HepG2 (cell line): ENCODE data around the gene C1QTNF12. TPM values are rescaled to one million over a fixed set of nuclear protein-coding genes. Genes with fewer than 3 reads are reported as not detected.

ENCODE experiments used
- ATAC-seq: fragments of 200-7000 bp; cut with Tn5 transposase; 3 replicates; pipeline ENCODE4 v1.9.1; 2020; ENCODE audit warnings: mild to moderate bottlenecking, moderate library complexity
- BruUV-seq: library from RNA; stranded (reverse); fragments of 400-500 nt; replicated peaks from 2 replicates; lab custom pipeline; 2021; lab: Mats Ljungman, UMichigan
- CTCF ChIA-PET: fragments of 300-600 bp; formaldehyde crosslinking; extraction: SDS; loops from one replicate; lab custom pipeline; 2021; ENCODE audit warnings: low total read pairs, inconsistent platforms, low intra/inter-chr PET ratio; lab: Yijun Ruan, JAX
- POLR2A ChIA-PET: fragments of 350-600 bp; sonication (Branson Sonifier 250); formaldehyde crosslinking; loops from one replicate; lab custom pipeline; 2020; ENCODE audit warnings: antibody characterized with exemption, inconsistent platforms; lab: Yijun Ruan, JAX
- DNase-seq: peaks from one replicate; pipeline ENCODE4 v3.0.0-alpha.2; 2015; ENCODE audit warnings: low spot score
- FAIRE-seq: peaks from 3 replicates; lab custom pipeline; 2011; peaks lifted over from hg19 to GRCh38; lab: Jason Lieb, UNC
- H2AFZ ChIP-seq: one replicate; pipeline ENCODE4 v1.6.1; 2011; ENCODE audit warnings: low read length, inconsistent platforms
- H3K27ac ChIP-seq: fragments of 300-600 bp; 3 replicates; pipeline ENCODE4 v1.8.0; 2011; ENCODE audit warnings: mixed run types, mild to moderate bottlenecking, mixed read lengths, low read length, inconsistent platforms; ENCODE audit not compliant: insufficient read depth; ENCODE audit errors: extremely low read length
- H3K27me3 ChIP-seq, 2 experiments: fragments of 200-600 bp in 1 of 2; 2 replicates in 1 of 2; 3 replicates in 1 of 2; pipeline versions ENCODE4 v1.6.0 to v1.8.0; 2011; ENCODE audit warnings: low read length in 2 of 2, mild to moderate bottlenecking in 2 of 2, moderate library complexity in 2 of 2, inconsistent platforms in 1 of 2; ENCODE audit not compliant: insufficient read depth in 2 of 2, control insufficient read depth in 1 of 2
- H3K36me3 ChIP-seq, 2 experiments: fragments of 200-600 bp in 1 of 2; replicated peaks in 1 of 2; 2 replicates in 1 of 2; 3 replicates in 1 of 2; pipeline versions ENCODE4 v1.5.1 to v1.8.0; 2011; ENCODE audit warnings: low read length in 2 of 2, inconsistent platforms in 1 of 2; ENCODE audit not compliant: insufficient read depth in 2 of 2, control insufficient read depth in 1 of 2
- H3K4me1 ChIP-seq: 2 replicates; pipeline ENCODE4 v1.5.1; 2012; ENCODE audit warnings: low read length, inconsistent platforms; ENCODE audit not compliant: insufficient read depth
- H3K4me2 ChIP-seq: 2 replicates; pipeline ENCODE4 v1.6.0; 2011; ENCODE audit warnings: low read depth, low read length, inconsistent platforms
- H3K4me3 ChIP-seq, 3 experiments: fragments of 200-600 bp in 1 of 3; sonication (generic), shearing (Covaris generic) in 1 of 3; replicated peaks in 1 of 3; 2 replicates each; pipeline ENCODE4 v1.5.1; 2011 to 2016; ENCODE audit warnings: low read length in 3 of 3, inconsistent platforms in 2 of 3, low read depth in 2 of 3, mild to moderate bottlenecking in 2 of 3, control low read depth in 1 of 3, mixed read lengths in 1 of 3; ENCODE audit not compliant: insufficient read depth in 1 of 3
- H3K79me2 ChIP-seq: one replicate; pipeline ENCODE4 v1.6.1; 2011; ENCODE audit warnings: low read length, inconsistent platforms; ENCODE audit not compliant: insufficient read depth
- H3K9ac ChIP-seq: 2 replicates; pipeline ENCODE4 v1.6.0; 2011; ENCODE audit warnings: mild to moderate bottlenecking, low read depth, low read length, inconsistent platforms; ENCODE audit not compliant: insufficient read depth
- H3K9me3 ChIP-seq: 2 replicates; pipeline ENCODE4 v1.5.1; 2012; ENCODE audit warnings: mild to moderate bottlenecking, low read length
- H4K20me1 ChIP-seq: 2 replicates; pipeline ENCODE4 v1.6.0; 2011; ENCODE audit warnings: inconsistent platforms, mild to moderate bottlenecking, low read length, moderate library complexity; ENCODE audit not compliant: insufficient read depth
- IKZF1 ChIP-seq: fragments of 450-650 bp; IDR thresholded peaks from 2 replicates; pipeline ENCODE4 v1.7.1; 2016
- MAFF ChIP-seq: IDR thresholded peaks from 2 replicates; pipeline ENCODE4 v1.6.1; 2011; ENCODE audit warnings: low read depth, low read length, improper control_type of control experiment
- RARA ChIP-seq: IDR thresholded peaks from 2 replicates; pipeline ENCODE4 v1.6.1; 2016; ENCODE audit warnings: missing genetic modification reagents, missing compliant biosample characterization
- SMYD3 ChIP-seq: sonication (generic); formaldehyde crosslinking; IDR thresholded peaks from 2 replicates; pipeline ENCODE4 v1.8.1; 2023; ENCODE audit warnings: mild to moderate bottlenecking, missing genetic modification reagents
- TAF1 ChIP-seq: sonication (generic); formaldehyde crosslinking; IDR thresholded peaks from 2 replicates; pipeline ENCODE4 v1.4.0; 2020; ENCODE audit warnings: missing genetic modification reagents
- TARDBP ChIP-seq: sonication (generic); formaldehyde crosslinking; IDR thresholded peaks from 2 replicates; pipeline ENCODE4 v1.8.0; 2022; ENCODE audit warnings: mild to moderate bottlenecking, missing genetic modification reagents
- THRA ChIP-seq: sonication (generic); formaldehyde crosslinking; IDR thresholded peaks from 2 replicates; pipeline ENCODE4 v1.4.0; 2020; ENCODE audit warnings: missing genetic modification reagents, borderline replicate concordance
- ZBTB38 ChIP-seq: sonication (generic); formaldehyde crosslinking; IDR thresholded peaks from 2 replicates; pipeline ENCODE4 v1.5.1; 2020; ENCODE audit warnings: mild to moderate bottlenecking, missing genetic modification reagents
- ZNF251 ChIP-seq: sonication (generic); formaldehyde crosslinking; IDR thresholded peaks from 2 replicates; pipeline ENCODE4 v1.9.0; 2021; ENCODE audit warnings: mild to moderate bottlenecking, missing genetic modification reagents
- ZNF331 ChIP-seq: sonication (generic); formaldehyde crosslinking; IDR thresholded peaks from 2 replicates; pipeline ENCODE4 v1.4.0; 2020; ENCODE audit warnings: missing genetic modification reagents
- ZNF350 ChIP-seq: sonication (generic); formaldehyde crosslinking; IDR thresholded peaks from 2 replicates; pipeline ENCODE4 v1.4.0; 2020; ENCODE audit warnings: mild to moderate bottlenecking, low read depth, missing genetic modification reagents, borderline replicate concordance
- WGBS: methylation state at CpG from one replicate; pipeline ENCODE4 v1.1.6; 2017; ENCODE audit warnings: low lambda C conversion rate; 5-methylcytosine and 5-hydroxymethylcytosine counted together
- in situ Hi-C: cut with HindIII; loops from 2 replicates; pipeline ENCODE4 v1.10.0; 2017; ENCODE audit warnings: low pct_unique_long_range_greater_than_20kb; ENCODE audit not compliant: extremely low pct_ligation_motif_present
- intact Hi-C: fragments of 100-400 bp; cut with micrococcal nuclease; formaldehyde crosslinking; loops from one replicate; pipeline ENCODE4 v1.10.0; 2022; ENCODE audit not compliant: unreplicated experiment
- polyA plus RNA-seq, 8 experiments: library from polyadenylated mRNA; depleted of rRNA in 3 of 8; stranded (reverse) in 7 of 8; unstranded in 1 of 8; fragments of >200 nt; fragmentation: Illumina TruSeq in 4 of 8; extraction: Trizol in 4 of 8; gene quantifications; 2 replicates each; pipeline versions ENCODE4 v1.2.1 to v1.2.3, GENCODE V29; 2011 to 2016; ENCODE audit warnings: low read depth in 4 of 8, missing spikeins in 1 of 8, mixed read lengths in 1 of 8; ENCODE audit not compliant: insufficient read depth in 1 of 8
- total RNA-seq, 5 experiments: library from RNA; depleted of rRNA; stranded (reverse); fragments of >200 nt; fragmentation: Illumina TruSeq; extraction: Trizol; gene quantifications; 2 replicates each; pipeline ENCODE4 v1.2.3, GENCODE V29; 2016; ENCODE audit warnings: low read depth in 1 of 5
- TF ChIP-seq, protein P1 (sequence below): sonication (generic); formaldehyde crosslinking; IDR thresholded peaks from 2 replicates; pipeline ENCODE4 v1.9.0; 2021; ENCODE audit warnings: missing genetic modification reagents, borderline replicate concordance
- TF ChIP-seq, protein P2 (sequence below): sonication (generic); formaldehyde crosslinking; IDR thresholded peaks from 2 replicates; pipeline ENCODE4 v1.5.0; 2020; ENCODE audit warnings: missing genetic modification reagents
- TF ChIP-seq, protein P3 (sequence below): sonication (generic); formaldehyde crosslinking; conservative IDR thresholded peaks from 2 replicates; pipeline ENCODE4 v1.4.0; 2020; ENCODE audit warnings: missing genetic modification reagents
- TF ChIP-seq, protein P4 (sequence below): sonication (generic); formaldehyde crosslinking; IDR thresholded peaks from 2 replicates; pipeline ENCODE4 v1.5.0; 2020; ENCODE audit warnings: missing genetic modification reagents, mild to moderate bottlenecking, borderline replicate concordance

The C1QTNF12 gene
- total and polyA plus RNA-seq, 2 of the 13 experiments (the other 11 are each of a cell fraction or from before 2014, with no cell fraction given), result 0.18 to 0.64 TPM

DNA sequence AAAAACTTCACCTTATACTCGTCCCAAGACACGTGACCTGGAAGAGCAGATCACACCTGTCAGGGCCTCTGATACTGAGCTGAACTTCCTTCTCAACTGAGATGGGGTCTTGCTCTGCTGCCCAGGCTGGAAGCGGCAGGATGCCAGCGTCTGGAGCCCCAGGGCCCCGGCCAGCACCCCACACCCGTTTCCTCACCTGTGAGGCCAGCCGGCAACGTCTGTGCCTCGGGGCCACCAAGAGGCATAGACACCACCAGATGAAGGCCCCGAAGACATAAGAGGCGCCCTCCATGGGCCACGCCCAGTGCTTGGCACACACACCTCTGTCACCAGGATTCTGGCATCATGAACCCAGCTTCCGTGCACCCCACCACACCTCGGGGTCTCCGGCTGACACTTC lies 23.2 kb downstream of the C1QTNF12 start (continued):
- no peak for TF ChIP-seq THRA (CRISPR knock-in tag)
- TF ChIP-seq, protein P1, sequence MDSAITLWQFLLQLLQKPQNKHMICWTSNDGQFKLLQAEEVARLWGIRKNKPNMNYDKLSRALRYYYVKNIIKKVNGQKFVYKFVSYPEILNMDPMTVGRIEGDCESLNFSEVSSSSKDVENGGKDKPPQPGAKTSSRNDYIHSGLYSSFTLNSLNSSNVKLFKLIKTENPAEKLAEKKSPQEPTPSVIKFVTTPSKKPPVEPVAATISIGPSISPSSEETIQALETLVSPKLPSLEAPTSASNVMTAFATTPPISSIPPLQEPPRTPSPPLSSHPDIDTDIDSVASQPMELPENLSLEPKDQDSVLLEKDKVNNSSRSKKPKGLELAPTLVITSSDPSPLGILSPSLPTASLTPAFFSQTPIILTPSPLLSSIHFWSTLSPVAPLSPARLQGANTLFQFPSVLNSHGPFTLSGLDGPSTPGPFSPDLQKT (CRISPR knock-in tag), result no peak
- TF ChIP-seq ZNF350, result no peak
- TF ChIP-seq, protein P2, sequence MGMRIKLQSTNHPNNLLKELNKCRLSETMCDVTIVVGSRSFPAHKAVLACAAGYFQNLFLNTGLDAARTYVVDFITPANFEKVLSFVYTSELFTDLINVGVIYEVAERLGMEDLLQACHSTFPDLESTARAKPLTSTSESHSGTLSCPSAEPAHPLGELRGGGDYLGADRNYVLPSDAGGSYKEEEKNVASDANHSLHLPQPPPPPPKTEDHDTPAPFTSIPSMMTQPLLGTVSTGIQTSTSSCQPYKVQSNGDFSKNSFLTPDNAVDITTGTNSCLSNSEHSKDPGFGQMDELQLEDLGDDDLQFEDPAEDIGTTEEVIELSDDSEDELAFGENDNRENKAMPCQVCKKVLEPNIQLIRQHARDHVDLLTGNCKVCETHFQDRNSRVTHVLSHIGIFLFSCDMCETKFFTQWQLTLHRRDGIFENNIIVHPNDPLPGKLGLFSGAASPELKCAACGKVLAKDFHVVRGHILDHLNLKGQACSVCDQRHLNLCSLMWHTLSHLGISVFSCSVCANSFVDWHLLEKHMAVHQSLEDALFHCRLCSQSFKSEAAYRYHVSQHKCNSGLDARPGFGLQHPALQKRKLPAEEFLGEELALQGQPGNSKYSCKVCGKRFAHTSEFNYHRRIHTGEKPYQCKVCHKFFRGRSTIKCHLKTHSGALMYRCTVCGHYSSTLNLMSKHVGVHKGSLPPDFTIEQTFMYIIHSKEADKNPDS (CRISPR knock-in tag), result no peak

DNA sequence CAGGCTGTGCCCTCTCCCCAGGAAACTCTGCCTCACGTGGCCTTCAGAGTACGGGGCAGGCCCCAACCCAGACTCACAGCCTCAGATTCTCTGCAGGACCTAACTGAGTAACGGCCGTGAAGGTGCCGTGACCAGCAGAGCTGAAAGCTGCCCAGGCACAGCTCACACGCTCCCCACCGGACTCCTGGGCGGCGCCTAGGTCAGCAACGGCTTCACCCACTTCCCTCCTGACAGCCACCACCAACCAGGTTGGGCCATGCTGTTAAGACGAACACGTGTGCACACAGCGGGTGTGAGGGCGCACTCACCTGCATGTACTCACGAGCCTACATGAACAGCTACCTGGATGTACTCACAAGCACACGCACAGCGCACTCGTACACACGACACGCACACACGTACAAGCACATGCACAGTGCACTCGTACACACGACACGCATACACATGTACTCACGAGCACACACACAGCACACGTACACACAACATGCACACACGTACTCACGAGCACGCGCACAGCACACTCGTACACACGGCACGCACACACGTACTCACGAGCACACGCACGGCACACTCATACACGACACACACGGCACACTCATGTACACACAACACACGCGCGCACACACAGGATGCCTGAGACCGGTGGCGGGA lies 23.8 kb downstream of the C1QTNF12 start:
- H3K4me2 ChIP-seq, result no peak overlapping the region
- H3K36me3 ChIP-seq, result peaks cover 37 to 73% of the 10 kb centered on the region in 2 experiments
- BruUV-seq, result no TSS peak
- peaks cover 16% of the 10 kb centered on the region for H3K79me2 ChIP-seq
- intact Hi-C loops, result no loop called here
- H3K27me3 ChIP-seq, result no peaks in the 10 kb centered on the region
- DNase-seq (no peak), FAIRE-seq (no peak), ATAC-seq (no peak)
- ChIA-PET POLR2A (no interaction called here), CTCF (no interaction called here)
- no peaks in the 10 kb centered on the region for H3K9me3 ChIP-seq
- no peak overlapping the region for H3K4me3 ChIP-seq
- no peak overlapping the region for H2AFZ ChIP-seq
- H3K9ac ChIP-seq, result no peak overlapping the region
- in situ Hi-C loops, result no loop called here
- H3K27ac ChIP-seq, result no peak overlapping the region
- H4K20me1 ChIP-seq, result 0 out of 2 replicates have a peak, but pooled peaks cover 7% of the 10 kb centered on the region
- H3K4me1 ChIP-seq, result no peaks in the 10 kb centered on the region
- 97% methylated on average over 40 of the region's 44 CpGs for WGBS
- TF ChIP-seq, protein P3, sequence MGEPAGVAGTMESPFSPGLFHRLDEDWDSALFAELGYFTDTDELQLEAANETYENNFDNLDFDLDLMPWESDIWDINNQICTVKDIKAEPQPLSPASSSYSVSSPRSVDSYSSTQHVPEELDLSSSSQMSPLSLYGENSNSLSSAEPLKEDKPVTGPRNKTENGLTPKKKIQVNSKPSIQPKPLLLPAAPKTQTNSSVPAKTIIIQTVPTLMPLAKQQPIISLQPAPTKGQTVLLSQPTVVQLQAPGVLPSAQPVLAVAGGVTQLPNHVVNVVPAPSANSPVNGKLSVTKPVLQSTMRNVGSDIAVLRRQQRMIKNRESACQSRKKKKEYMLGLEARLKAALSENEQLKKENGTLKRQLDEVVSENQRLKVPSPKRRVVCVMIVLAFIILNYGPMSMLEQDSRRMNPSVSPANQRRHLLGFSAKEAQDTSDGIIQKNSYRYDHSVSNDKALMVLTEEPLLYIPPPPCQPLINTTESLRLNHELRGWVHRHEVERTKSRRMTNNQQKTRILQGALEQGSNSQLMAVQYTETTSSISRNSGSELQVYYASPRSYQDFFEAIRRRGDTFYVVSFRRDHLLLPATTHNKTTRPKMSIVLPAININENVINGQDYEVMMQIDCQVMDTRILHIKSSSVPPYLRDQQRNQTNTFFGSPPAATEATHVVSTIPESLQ, result no peak
- TF ChIP-seq MAFF (no peak), RARA (CRISPR knock-in tag) (no peak), ZBTB38 (CRISPR knock-in tag) (peak; percentile 72), SMYD3 (no peak), IKZF1 (no peak), TAF1 (CRISPR knock-in tag) (no peak), TARDBP (CRISPR knock-in tag) (0 out of 2 replicates have a peak, but pooled peaks have one; percentile 22), ZNF251 (CRISPR knock-in tag) (no peak), ZNF331 (CRISPR knock-in tag) (no peak)
- TF ChIP-seq, protein P4, sequence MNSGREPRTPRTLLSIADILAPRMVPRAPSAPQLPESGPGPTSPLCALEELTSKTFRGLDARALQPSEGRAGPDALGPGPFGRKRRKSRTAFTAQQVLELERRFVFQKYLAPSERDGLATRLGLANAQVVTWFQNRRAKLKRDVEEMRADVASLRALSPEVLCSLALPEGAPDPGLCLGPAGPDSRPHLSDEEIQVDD (CRISPR knock-in tag), result 0 out of 2 replicates have a peak, but pooled peaks have one; percentile 19
